Stimulated activated CD4-positive, alpha-beta T cell treated with anti-CD3 and anti-CD28 coated beads, Interleukin-15, amount 100 ng/mL, for 24 hours (primary cell): Measurements from ENCODE around the gene ZNF716.
"Not testable (repeated sequence)": the region's sequence is repeated elsewhere in the genome, so short reads cannot be mapped to it uniquely, and the experiment has no call there.

Experiments used
- DNase-seq: peaks from one replicate; pipeline ENCODE4 v3.0.0-alpha.2; 2020

ZNF716 gene

GRCh38 chr7:57427146-57427545 lies 22.8 kb upstream of the ZNF716 start:
- no peak for DNase-seq

GRCh38 chr7:57427594-57427993 lies 22.4 kb upstream of the ZNF716 start:
- no peak for DNase-seq

- no peak for DNase-seq
Observed at GRCh38 chr7:57432583-57432982, 17.4 kb upstream of the ZNF716 start.

- no peak for DNase-seq
Observed at GRCh38 chr7:57437581-57437980, 12.4 kb upstream of the ZNF716 start.

- no peak for DNase-seq
Observed at GRCh38 chr7:57438244-57438643, 11.7 kb upstream of the ZNF716 start.

GRCh38 chr7:57443567-57443966 lies 6.4 kb upstream of the ZNF716 start:
- DNase-seq = no peak

- not testable (repeated sequence) for DNase-seq
Observed at GRCh38 chr7:57469186-57469828, 19.3 kb downstream of the ZNF716 start.

- not testable (repeated sequence) for DNase-seq
Observed at GRCh38 chr7:57480304-57480703, 30.3 kb downstream of the ZNF716 start.

GRCh38 chr7:57485022-57485421 lies 35.0 kb downstream of the ZNF716 start:
- DNase-seq = not testable (repeated sequence)

GRCh38 chr7:57487957-57488356 lies 38.0 kb downstream of the ZNF716 start:
- no peak for DNase-seq

GRCh38 chr7:57495111-57495510 lies 45.1 kb downstream of the ZNF716 start:
- DNase-seq = not testable (repeated sequence)

GRCh38 chr7:57496395-57496794 lies 46.4 kb downstream of the ZNF716 start:
- no peak for DNase-seq

- DNase-seq = no peak
Observed at GRCh38 chr7:57505176-57505575, 55.2 kb downstream of the ZNF716 start.
